SKM-1 (cell line): ENCODE data around the gene SIVA1.

Source experiments
- DNase-seq: peaks from one replicate; lab custom pipeline; 2025; ENCODE audit not compliant: unreplicated experiment; lab: John Stamatoyannopoulos, UW

The SIVA1 gene

DNA sequence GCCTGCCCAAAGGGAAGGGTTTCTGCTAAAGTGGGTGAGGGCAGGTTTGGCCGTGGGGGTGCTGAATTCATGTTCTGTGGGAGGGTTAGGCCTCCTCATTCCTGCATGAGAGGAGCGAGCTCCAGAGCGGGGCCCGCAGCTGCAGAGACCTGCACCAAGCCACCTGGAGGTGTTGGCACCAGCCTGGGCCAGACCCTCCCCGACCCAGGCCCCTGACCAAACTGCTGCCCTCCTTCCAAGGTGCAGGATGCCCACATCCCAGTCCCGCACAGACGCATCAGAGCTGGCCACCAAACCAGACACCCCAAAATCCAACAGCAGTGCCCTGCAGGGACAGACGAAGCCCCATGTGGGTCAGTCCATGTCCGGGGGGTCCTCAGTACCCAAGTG, 18.4 kb upstream of the SIVA1 start:
- DNase-seq, result no peak

DNA sequence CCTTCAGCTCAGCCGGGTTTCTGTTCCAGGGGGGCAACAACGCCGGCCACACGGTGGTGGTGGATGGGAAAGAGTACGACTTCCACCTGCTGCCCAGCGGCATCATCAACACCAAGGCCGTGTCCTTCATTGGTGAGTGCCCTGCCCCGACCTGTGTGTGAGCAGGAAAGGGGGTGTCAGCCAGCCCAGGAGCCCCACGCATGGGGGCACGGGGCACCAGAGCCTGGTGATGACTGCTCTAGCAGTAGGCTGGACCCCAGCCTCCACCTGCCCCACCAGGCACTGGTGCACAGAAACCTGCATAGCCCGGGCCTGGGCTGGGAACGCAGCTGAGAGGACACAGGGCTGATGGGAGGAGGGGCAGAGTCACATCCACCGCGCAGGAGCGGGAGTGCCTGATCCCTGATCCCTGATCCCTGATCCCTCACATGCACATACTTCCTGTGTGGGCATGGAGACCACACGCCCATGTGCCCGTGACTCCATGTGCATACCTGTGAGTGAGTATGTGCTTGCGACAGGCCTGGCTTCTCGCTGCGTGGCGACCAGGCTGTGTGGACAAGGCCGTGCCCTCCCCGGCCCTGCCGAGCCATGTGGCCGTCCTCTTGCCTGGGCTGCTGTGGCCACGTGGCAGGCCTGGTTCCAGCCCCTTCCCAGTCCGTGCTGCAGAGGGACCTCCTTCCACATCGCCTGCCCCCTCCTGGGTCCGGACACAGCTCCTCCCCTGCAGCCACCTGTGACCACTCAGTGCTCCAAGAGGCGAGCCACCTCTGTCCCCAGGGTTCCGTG, 17.8 kb upstream of the SIVA1 start:
- DNase-seq, result no peak

GRCh38 chr14:104735830-104736642, 16.9 kb upstream of the SIVA1 start:
- DNase-seq, result no peak

DNA sequence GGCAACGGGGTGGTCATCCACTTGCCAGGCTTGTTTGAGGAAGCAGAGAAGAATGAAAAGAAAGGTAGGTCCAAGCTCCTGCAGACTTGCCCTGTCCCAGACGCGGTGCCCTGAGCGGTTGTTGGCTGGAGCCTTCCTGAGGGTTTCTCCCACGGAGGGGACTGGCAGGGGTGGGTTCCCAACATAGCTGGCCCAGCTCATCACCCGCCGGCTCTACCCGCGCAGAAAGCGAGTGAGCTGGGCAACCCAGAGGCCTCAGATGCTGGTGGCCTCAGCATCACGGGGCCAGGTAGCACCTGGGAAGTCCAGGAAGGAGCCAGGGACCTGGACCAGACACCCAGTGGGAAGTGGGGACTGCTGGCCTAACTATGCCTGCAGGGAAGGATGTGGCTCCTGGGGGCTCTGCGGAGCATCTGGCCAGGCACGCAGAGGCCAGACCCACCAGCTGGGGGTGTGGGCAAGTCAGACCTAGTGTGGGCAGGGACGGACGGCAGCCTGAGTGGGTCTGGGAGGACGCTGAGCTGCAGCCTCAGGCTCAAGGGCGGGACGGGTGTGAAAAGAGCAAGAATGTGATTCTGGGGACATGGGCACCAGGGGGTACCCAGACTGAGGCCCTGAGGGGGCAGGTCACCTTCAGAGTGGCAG, 14.4 kb upstream of the SIVA1 start:
- no peak for DNase-seq

GRCh38 chr14:104739026-104739425, 13.9 kb upstream of the SIVA1 start:
- DNase-seq, result no peak

- DNase-seq, result no peak
These were observed 13.1 kb upstream of the SIVA1 start for GRCh38 chr14:104739546-104740516.

DNA sequence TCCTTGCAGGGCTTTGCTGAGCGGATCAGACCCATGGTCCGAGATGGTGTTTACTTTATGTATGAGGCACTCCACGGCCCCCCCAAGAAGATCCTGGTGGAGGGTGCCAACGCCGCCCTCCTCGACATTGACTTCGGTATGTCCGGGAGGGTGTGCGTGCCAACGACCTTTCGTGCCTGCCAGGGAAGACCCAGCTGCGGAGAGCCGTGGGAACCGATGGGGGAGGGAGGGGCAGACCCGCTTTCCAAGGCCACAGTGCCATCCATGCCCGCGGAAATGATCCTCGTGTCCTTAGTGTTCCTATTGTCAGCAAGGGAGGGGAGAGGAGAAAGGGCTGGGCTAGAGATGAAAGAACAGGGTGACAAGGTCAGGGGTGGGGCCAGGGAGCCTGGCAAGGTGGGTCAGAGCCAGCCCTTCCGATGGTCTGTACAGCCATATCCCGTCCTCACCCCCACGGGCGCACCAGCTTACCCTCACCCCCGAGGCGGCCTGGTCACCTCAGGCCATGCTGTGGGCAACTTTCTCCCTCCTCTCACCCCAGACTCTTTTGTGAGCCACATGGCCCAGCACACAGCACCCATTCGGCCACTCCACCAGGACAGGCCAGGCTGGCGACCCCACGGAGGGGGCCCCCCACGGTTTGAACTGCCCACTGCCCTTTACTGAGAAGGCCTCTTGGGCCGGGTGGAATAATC, 11.7 kb upstream of the SIVA1 start:
- no peak for DNase-seq

DNA sequence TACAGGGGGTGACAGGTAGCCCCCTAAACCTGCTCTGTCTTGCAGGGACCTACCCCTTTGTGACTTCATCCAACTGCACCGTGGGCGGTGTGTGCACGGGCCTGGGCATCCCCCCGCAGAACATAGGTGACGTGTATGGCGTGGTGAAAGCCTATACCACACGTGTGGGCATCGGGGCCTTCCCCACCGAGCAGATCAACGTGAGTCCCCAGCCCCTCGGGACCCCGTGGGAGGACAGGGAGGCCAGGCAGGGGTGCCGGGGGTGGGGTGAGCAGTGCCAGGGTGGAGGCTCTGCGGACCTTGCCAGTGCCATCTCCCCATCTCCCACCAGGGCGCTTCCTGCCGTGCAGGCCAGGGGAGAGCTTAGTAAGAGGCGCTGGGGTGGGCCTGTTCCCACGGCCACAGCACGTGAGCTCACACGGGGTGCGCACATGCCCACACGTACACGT, 11.1 kb upstream of the SIVA1 start:
- DNase-seq, result no peak

DNA sequence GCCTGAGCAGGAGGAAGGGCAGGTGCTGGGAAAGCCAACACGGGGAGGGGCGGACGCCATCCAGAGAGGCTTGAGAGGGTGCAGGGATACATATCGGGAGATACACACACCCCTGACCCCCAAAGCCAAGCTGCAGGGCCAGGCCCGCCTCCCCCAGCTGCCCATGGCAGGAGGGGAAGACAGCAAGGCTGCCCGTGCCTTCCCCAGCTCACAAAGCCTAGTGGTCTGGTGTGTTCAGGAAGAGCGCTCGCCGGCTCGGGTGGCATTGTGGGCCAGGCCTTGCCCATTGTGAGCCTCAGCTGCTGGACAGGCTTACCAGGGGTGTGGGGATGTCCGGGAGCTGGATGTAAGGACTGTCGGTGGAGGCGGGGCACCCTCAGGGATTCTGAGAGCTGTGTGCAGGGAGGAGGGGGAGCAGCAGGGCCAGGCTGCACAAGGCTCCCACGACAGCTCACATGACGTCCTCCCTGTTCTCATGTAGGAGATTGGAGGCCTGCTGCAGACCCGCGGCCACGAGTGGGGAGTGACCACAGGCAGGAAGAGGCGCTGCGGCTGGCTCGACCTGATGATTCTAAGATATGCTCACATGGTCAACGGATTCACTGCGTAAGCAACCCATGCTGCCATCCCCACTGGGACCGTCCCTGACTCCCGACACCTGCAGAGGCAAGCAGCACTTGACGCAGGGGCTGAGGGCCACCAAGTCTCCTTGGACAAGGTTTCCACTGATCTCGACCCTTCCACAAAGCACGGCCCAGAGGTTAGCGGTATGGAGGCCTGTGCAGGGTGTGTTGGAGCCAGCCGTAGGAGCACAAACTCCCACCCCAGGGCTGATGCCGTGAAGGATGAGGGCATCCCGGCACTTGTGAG, 10.1 kb upstream of the SIVA1 start:
- DNase-seq, result no peak

DNA sequence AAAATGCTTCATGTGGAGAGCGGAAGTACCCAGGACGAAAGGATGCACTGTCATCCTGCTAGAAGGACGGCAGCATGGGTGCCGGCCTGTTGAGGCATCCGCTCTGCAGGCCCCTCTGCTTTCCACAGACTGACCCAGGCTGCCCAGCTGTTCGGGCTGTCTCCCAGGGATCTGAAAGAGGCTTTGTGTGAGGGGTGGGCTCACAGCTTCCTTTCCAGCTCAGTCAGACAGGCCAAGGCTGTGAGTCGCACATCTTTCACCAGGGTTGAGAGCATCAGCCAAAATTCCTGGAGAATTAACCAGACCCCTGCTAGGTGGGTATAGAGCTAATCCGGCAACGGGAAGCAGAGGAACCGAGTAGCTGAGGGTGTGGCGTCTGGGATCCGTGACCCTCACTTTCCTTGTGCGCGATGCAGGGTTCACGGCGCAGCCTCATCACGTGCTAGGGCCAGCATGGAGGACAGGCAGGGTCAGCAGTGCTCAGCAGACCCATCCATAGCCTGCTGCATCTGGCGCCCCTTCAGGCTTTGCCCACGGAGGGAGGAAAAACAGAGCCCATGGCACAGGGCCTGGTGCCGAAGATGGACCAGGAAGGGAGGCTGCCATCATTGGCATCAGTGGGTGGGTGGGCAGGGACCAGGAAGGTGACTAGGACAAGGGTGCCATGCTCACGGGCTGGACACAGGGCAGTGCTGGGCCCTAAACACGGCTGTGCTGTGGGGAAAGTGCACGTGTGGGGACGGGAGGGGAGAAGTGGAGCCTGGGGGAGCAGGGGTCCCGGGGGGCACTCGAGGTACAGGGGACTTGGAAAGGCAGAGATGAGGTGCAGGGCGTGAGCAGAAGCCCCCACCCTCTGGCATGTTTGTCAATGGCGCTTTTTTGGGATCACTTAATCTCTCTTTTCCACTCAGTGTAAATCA, 9.2 kb upstream of the SIVA1 start:
- no peak for DNase-seq

DNA sequence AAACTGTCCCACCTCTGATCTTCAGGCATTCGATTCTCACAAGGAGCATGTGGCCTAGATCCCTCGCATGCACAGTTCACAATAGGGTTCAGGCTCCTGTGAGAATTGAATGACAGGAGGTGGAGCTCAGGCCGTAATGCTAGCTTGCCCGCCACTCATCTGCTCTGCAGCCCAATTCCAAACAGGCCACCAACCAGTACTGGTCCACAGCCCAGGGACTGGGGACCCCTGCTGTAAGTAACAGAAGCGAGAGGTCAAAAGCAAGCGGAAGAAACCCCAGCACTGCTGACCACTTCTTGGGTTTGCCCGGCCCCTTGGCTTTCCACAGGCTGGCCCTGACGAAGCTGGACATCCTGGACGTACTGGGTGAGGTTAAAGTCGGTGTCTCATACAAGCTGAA, 8.5 kb upstream of the SIVA1 start:
- no peak for DNase-seq

GRCh38 chr14:104745431-104745830, 7.5 kb upstream of the SIVA1 start:
- DNase-seq, result no peak

- DNase-seq, result no peak
These were observed 6.8 kb upstream of the SIVA1 start for GRCh38 chr14:104746071-104746545.

GRCh38 chr14:104746934-104747481, 5.9 kb upstream of the SIVA1 start:
- no peak for DNase-seq

DNA sequence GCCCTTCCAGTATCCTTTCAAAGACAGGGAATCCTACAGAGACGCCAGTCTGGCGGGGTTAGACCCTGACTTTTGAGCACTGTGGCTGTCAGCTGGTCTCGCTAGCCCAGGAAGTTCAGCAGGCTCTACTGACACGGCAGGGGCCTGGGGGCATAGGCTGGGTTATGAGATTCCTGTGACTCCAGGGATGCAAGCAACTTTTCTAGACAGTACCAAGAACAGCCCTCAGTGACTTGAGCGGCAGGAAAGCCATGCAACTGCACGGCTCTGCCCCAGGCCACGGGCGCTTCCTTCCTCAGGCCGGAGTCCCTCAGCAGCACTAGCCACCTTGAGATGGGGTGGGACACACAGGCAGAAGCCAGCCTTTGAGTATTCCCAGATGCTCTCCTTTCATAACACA, 5.1 kb upstream of the SIVA1 start:
- no peak for DNase-seq

- DNase-seq, result no peak
These were observed 3.8 kb upstream of the SIVA1 start for GRCh38 chr14:104749111-104749649.

- DNase-seq, result no peak
These were observed 2.7 kb upstream of the SIVA1 start for GRCh38 chr14:104750056-104750752.
